COLO668 (cell line): ENCODE results near the gene TMEM125.
A peak's percentile ranks its signal among the peaks of the same experiment; 100 is the strongest.

ENCODE experiments used
- DNase-seq: peaks from one replicate; lab custom pipeline; 2025; ENCODE audit not compliant: unreplicated experiment; lab: John Stamatoyannopoulos, UW

TMEM125 gene

GRCh38 chr1:43309405-43310025, 39.7 kb downstream of the TMEM125 start:
- no peak for DNase-seq

GRCh38 chr1:43311521-43311920, 41.7 kb downstream of the TMEM125 start:
- DNase-seq, result no peak

GRCh38 chr1:43312212-43312623, 42.4 kb downstream of the TMEM125 start:
- DNase-seq, result no peak

DNA sequence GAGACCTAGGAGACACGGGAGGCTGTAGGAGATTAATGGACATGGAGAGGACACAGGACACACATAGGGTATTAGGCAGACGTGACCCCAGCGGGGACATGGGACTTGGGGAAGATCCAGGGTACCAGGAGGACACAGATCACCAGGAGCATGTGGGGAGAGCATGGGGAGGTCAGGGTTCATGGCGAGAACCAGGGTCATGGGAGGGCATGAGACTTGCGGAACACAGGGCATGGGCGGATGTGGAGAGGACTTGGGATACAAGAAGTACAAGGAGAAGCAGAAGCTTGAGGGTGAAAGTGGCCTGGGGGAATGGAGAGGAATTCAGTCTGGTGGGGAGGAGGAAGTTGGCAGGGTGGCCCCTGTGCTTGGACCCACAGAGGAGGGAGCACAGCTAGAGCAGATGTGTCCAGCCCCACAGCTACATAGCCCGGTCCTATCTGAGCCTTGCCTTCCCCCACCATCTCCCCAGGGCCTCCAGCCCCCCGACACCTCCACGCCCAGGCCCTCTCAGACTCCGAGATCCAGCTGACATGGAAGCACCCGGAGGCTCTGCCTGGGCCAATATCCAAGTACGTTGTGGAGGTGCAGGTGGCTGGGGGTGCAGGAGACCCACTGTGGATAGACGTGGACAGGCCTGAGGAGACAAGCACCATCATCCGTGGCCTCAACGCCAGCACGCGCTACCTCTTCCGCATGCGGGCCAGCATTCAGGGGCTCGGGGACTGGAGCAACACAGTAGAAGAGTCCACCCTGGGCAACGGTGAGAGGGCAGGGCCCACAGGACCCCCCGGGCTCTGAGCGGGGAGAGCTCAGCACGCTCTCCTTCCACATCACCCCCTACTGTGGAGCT, 43.1 kb downstream of the TMEM125 start:
- no peak for DNase-seq

DNA sequence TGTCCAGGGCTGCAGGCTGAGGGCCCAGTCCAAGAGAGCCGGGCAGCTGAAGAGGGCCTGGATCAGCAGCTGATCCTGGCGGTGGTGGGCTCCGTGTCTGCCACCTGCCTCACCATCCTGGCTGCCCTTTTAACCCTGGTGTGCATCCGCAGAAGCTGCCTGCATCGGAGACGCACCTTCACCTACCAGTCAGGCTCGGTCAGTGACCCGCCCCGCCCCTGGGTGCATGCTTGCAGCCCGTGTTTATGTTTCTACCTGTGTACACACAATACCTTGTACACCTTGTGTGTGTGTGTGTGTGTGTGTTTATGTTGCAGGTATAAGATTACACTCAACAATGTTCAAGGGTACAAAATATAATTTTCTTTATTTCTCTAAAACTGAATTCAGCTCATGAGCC, 44.0 kb downstream of the TMEM125 start:
- peak; percentile 65 for DNase-seq

DNA sequence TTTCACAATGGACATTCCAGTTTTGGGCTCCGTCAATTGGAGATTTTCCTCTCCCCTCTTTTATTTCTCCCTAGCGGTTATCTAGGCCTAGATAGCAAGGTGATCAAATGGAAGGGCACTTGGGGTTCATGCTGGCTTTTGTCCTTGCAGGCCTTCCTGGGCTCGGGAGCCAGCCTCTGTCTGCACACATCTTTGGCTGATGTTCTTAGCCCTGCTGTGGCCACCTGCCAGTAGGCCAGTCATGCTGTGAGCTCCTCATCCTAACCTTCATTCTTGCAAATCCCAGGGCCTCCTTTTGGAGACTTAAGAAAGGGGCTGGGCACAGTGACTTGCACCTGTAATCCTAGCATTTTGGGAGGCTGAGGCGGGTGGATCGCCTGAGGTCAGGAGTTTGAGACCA, 44.5 kb downstream of the TMEM125 start:
- no peak for DNase-seq

- DNase-seq, result no peak
Observed at GRCh38 chr1:43315481-43315880, 45.7 kb downstream of the TMEM125 start.

DNA sequence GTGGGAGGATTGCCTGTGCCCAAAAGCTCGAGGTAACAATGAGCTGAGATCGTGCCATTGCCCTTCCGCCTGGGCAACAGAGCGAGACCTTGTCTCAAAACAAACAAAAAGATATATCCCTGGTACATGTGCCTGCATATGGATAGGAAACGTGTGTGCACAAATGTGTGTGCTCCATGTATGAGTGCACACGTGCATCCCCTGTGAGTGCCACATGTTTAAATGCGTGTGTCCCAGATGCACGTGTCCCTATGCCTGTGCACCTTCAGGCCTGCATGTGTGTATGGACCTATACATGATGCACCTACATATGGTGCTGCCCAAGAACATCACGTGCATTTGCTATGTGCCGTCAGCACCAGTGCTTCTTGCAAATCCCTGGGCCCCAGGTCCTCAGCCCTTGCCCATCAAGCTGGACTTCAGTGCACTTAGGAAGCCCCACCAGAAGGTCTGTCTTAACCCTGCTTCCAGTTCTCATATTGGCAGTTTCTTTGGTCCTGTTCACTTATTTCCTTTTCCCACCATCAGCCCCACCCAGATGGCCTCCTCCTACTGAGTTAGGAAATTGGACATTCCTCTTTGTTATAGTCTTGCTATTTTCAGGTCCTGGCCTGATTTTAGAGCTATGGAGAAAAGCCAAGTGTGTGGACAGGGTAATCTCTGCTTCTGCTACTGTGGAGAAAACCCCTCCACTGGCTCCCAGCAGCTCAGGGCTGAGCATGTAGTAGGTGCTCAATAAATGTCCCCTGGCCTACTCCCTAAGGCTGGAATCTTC, 46.4 kb downstream of the TMEM125 start:
- no peak for DNase-seq

GRCh38 chr1:43316738-43317520, 47.1 kb downstream of the TMEM125 start:
- no peak for DNase-seq

GRCh38 chr1:43317817-43318471, 48.2 kb downstream of the TMEM125 start:
- no peak for DNase-seq

DNA sequence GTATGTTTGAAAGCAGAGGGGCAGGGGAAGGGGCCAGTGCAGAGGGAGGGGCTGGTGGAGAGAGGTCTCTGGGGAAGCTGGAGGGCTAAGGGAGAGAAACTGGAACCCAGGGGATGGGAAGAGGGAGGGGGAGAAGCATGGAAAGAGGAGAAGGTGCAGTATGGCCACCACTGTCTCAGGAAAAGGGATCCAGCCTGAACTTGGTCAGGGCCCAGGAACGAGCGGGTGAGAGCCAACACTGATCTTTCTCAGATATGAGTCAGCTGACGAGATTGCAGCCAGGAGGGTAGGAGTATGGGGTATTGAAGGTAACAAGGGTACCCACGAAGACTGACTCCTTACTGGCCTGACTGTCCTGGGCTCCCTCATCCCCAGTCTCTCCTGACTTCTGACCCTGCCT, 49.0 kb downstream of the TMEM125 start:
- DNase-seq, result no peak

DNA sequence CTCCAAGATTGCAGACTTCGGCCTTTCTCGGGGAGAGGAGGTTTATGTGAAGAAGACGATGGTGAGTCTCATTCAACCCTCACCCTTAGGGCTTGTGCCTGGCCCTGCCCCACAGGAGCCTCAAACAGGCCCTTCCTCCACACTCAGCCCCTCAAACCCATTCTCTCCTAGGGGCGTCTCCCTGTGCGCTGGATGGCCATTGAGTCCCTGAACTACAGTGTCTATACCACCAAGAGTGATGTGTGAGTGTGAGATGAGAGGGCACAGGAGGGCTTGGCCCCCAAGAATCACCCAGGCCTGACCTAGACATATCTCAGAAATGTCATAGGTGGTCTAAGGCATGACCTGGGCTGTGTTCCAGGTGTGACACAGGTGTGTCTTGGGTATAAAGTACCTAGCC, 49.5 kb downstream of the TMEM125 start:
- no peak for DNase-seq

GRCh38 chr1:43319766-43320165, 50.0 kb downstream of the TMEM125 start:
- no peak for DNase-seq

DNA sequence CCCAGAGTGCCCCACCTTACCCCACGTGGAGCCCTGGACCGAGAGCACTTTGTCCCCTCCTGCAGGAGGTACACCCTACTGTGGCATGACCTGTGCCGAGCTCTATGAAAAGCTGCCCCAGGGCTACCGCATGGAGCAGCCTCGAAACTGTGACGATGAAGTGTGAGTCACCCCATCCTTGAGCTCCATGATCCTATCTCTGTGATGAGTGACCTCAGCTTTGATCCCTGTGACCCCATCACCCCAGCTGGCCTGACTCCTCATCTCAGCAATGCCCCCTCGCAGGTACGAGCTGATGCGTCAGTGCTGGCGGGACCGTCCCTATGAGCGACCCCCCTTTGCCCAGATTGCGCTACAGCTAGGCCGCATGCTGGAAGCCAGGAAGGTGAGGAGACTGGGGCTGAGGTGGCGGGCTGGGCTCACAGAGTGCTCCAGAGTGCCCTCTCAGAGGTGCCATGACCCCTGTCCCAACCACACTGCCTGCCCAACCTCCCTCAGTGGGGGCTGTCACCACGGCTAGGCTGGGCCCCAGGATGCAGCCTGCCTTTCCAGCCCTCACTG, 51.6 kb downstream of the TMEM125 start:
- no peak for DNase-seq

- no peak for DNase-seq
Observed at GRCh38 chr1:43322506-43322905, 52.7 kb downstream of the TMEM125 start.
